IPS-NIHi7 (cell line): ENCODE results near the gene GRK3.
"Not testable (repeated sequence)": the region's sequence is repeated elsewhere in the genome, so short reads cannot be mapped to it uniquely, and the experiment has no call there.

Experiments
- DNase-seq: peaks from one replicate; pipeline ENCODE4 v3.0.0; 2012; ENCODE audit warnings: mixed read lengths; ENCODE audit errors: extremely low spot score

The GRK3 gene

GRCh38 chr22:25572708-25573171, 8.3 kb downstream of the GRK3 start:
- DNase-seq: no peak

- DNase-seq: no peak
These were observed 9.4 kb downstream of the GRK3 start for GRCh38 chr22:25573841-25574240.

GRCh38 chr22:25574736-25575135, 10.3 kb downstream of the GRK3 start:
- no peak for DNase-seq

- DNase-seq: not testable (repeated sequence)
These were observed 11.4 kb downstream of the GRK3 start for GRCh38 chr22:25575674-25576392.

GRCh38 chr22:25581452-25581851, 17.0 kb downstream of the GRK3 start:
- DNase-seq: not testable (repeated sequence)

- DNase-seq: no peak
These were observed 18.5 kb downstream of the GRK3 start for GRCh38 chr22:25582946-25583345.

GRCh38 chr22:25584993-25585392, 20.5 kb downstream of the GRK3 start:
- not testable (repeated sequence) for DNase-seq

- DNase-seq: not testable (repeated sequence)
These were observed 25.2 kb downstream of the GRK3 start for GRCh38 chr22:25589664-25590063.

- not testable (repeated sequence) for DNase-seq
These were observed 28.8 kb downstream of the GRK3 start for GRCh38 chr22:25593323-25593722.

GRCh38 chr22:25598609-25599008, 34.1 kb downstream of the GRK3 start:
- DNase-seq: no peak

- no peak for DNase-seq
These were observed 38.0 kb downstream of the GRK3 start for GRCh38 chr22:25602445-25602844.

GRCh38 chr22:25602916-25603315, 38.4 kb downstream of the GRK3 start:
- DNase-seq: no peak

GRCh38 chr22:25605146-25605545, 40.7 kb downstream of the GRK3 start:
- DNase-seq: not testable (repeated sequence)

- not testable (repeated sequence) for DNase-seq
These were observed 41.1 kb downstream of the GRK3 start for GRCh38 chr22:25605565-25605964.

GRCh38 chr22:25611284-25611683, 46.8 kb downstream of the GRK3 start:
- DNase-seq: not testable (repeated sequence)

GRCh38 chr22:25613131-25613530, 48.7 kb downstream of the GRK3 start:
- DNase-seq: not testable (repeated sequence)

- not testable (repeated sequence) for DNase-seq
These were observed 49.1 kb downstream of the GRK3 start for GRCh38 chr22:25613558-25613957.

GRCh38 chr22:25614791-25615190, 50.3 kb downstream of the GRK3 start:
- DNase-seq: not testable (repeated sequence)

GRCh38 chr22:25621986-25622385, 57.5 kb downstream of the GRK3 start:
- no peak for DNase-seq

GRCh38 chr22:25623310-25623734, 58.8 kb downstream of the GRK3 start:
- no peak for DNase-seq

- no peak for DNase-seq
These were observed 59.4 kb downstream of the GRK3 start for GRCh38 chr22:25623851-25624250.

GRCh38 chr22:25624476-25624875, 60.0 kb downstream of the GRK3 start:
- no peak for DNase-seq

- DNase-seq: not testable (repeated sequence)
These were observed 61.5 kb downstream of the GRK3 start for GRCh38 chr22:25625747-25626623.
